ENCODE measurements around the gene MYCBPAP. TPM values are rescaled to one million over a fixed set of nuclear protein-coding genes. Genes with fewer than 3 reads are reported as not detected.

MYCBPAP gene
- total RNA-seq, 1 experiment from 2014 or later = not detected

GRCh38 chr17:50578173-50578572, 69.9 kb downstream of the MYCBPAP start:
- CTCF ChIA-PET = no interaction called here

More at GRCh38 chr17:50578173-50578572, 69.9 kb downstream of the MYCBPAP start:
- H2AFZ ChIP-seq (ENCODE audit: low read depth, low read length, poor library complexity, severe bottlenecking) = no peak overlapping the region
- no peak overlapping the region for H3K4me3 ChIP-seq (replicated peaks in 1 of 2; ENCODE audit: low read depth in 1 of 2, low read length in 2 of 2)
- H3K4me2 ChIP-seq (ENCODE audit: low read length) = no peak overlapping the region
- BruUV-seq (replicated peaks) = no TSS peak
- DNase-seq (ENCODE audit: low read depth, low spot score) (no peak), ATAC-seq (no peak)
- ChIA-PET POLR2A (no interaction called here), RAD21 (ENCODE audit: low non-redundant PET in 1 of 2, low total read pairs in 2 of 2, uncharacterized antibody in 2 of 2, unreplicated experiment in 2 of 2) (no interaction called here)
- no peak overlapping the region for H3K9ac ChIP-seq (ENCODE audit: low read length)
- no peak overlapping the region for H3K27ac ChIP-seq (ENCODE audit: low read depth, low read length)
- H3K9me3 ChIP-seq (ENCODE audit: control insufficient read depth in 1 of 2, insufficient read depth in 1 of 2, low read depth in 1 of 2, low read length in 2 of 2) = no peaks in the 10 kb centered on the region
- H3K27me3 ChIP-seq (ENCODE audit: insufficient read depth, low read length) = no peaks in the 10 kb centered on the region
- no peaks in the 10 kb centered on the region for H3K9me2 ChIP-seq (ENCODE audit: insufficient read depth)
- H3K36me3 ChIP-seq (ENCODE audit: control insufficient read depth in 1 of 2, insufficient read depth in 2 of 2, low read length in 2 of 2) = no peaks in the 10 kb centered on the region
- intact Hi-C loops (cut with micrococcal nuclease) = no loop called here
- TF ChIP-seq SIN3A (IDR thresholded peaks at IDR 0.05; ENCODE audit: low read depth) (no peak), SP1 (IDR thresholded peaks at IDR 0.05; ENCODE audit: low read depth) (no peak), ZFX (IDR thresholded peaks at IDR 0.05) (no peak), FOSL1 (IDR thresholded peaks at IDR 0.05; ENCODE audit: low read depth) (no peak), MAX (IDR thresholded peaks at IDR 0.05) (no peak), ATF3 (IDR thresholded peaks at IDR 0.05) (no peak), JUND (IDR thresholded peaks at IDR 0.05) (no peak), TCF7L2 (IDR thresholded peaks at IDR 0.05; ENCODE audit: borderline replicate concordance, extremely low read depth, insufficient read depth, insufficient read length) (no peak), YY1 (IDR thresholded peaks at IDR 0.05; ENCODE audit: extremely low read depth, insufficient replicate concordance, low read depth, low read length) (no peak), CBX3 (IDR thresholded peaks at IDR 0.05; ENCODE audit: low read depth) (no peak), ZBTB33 (IDR thresholded peaks at IDR 0.05; ENCODE audit: extremely low read depth, insufficient replicate concordance, low read length) (no peak), ZNF274 (IDR thresholded peaks at IDR 0.05; ENCODE audit: low read depth, low read length) (no peak), EZH2 (IDR thresholded peaks at IDR 0.05) (no peak), REST (IDR thresholded peaks at IDR 0.05; ENCODE audit: low read depth) (no peak), EGR1 (IDR thresholded peaks at IDR 0.05; ENCODE audit: low read depth) (no peak), CEBPB (IDR thresholded peaks at IDR 0.05; ENCODE audit: low read depth) (no peak), ELF1 (IDR thresholded peaks at IDR 0.05; ENCODE audit: borderline replicate concordance, low read depth) (no peak)
- H3K79me2 ChIP-seq (ENCODE audit: insufficient read depth, low read length) = no peaks in the 10 kb centered on the region
- no peaks in the 10 kb centered on the region for H4K20me1 ChIP-seq (ENCODE audit: insufficient read depth)
- no peaks in the 10 kb centered on the region for H3K4me1 ChIP-seq (ENCODE audit: control insufficient read depth in 1 of 2, insufficient read depth in 2 of 2, low read length in 2 of 2)
